GM13976 (cell line): ENCODE measurements around the gene ZNF407.

Source experiments
- DNase-seq: peaks from one replicate; pipeline ENCODE4 v3.0.0; 2012; ENCODE audit warnings: low spot score
- CTCF ChIP-seq: IDR thresholded peaks from 2 replicates; pipeline ENCODE4 v1.5.1; 2012; ENCODE audit warnings: borderline replicate concordance, mild to moderate bottlenecking; ENCODE audit not compliant: insufficient read depth; ENCODE audit errors: extremely low read depth, missing control alignments, control extremely low read depth
- in situ Hi-C: fragments of 300-500 bp; cut with MboI; formaldehyde crosslinking; loops from one replicate; pipeline ENCODE4 v1.12.0; 2022; ENCODE audit warnings: low sequenced_read_pairs, mixed read lengths, inconsistent platforms; ENCODE audit not compliant: unreplicated experiment

ZNF407 gene

DNA sequence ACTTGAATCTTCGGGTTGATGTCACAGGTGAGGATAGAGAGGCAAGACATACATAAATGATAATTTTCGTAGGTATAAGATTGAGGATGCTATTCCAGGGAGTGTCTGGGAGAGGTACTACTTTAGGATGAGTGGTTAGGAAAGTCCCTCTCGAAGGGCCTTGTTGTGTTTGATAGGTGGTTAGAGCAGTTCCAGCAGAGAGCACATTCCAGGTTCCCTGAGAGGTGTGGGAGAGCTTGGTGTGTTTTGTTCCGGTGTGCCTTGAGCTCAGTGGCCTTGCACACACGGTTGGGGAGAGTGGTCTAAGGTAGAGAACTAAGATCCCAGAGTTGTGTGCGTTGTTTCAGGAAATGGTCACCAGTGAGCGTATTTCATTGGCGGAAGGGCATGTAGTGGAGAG lies 191.4 kb downstream of the ZNF407 start:
- in situ Hi-C loops, result no loop called here
- DNase-seq, result no peak
- no peak for TF ChIP-seq CTCF

DNA sequence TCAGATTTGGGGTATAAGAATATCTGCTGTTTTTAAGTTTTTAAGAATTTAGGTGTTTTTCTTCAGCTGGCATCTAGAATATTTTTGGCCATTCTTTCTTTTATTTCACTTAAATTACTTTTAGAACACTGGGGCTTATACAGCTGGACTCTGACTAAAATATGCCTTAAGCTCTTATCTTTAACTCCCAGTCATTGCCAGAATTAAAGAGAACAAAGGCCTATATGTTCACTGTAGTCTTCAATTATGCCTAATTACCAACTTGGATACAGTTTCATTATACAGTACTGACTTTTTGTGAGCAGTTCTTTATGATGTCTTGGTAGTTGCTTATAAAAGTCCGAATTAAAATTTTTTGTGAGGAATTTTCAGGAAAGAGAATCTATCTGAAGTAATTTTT lies 192.8 kb downstream of the ZNF407 start:
- in situ Hi-C loops, result no loop called here
- TF ChIP-seq CTCF, result no peak
- DNase-seq, result no peak

DNA sequence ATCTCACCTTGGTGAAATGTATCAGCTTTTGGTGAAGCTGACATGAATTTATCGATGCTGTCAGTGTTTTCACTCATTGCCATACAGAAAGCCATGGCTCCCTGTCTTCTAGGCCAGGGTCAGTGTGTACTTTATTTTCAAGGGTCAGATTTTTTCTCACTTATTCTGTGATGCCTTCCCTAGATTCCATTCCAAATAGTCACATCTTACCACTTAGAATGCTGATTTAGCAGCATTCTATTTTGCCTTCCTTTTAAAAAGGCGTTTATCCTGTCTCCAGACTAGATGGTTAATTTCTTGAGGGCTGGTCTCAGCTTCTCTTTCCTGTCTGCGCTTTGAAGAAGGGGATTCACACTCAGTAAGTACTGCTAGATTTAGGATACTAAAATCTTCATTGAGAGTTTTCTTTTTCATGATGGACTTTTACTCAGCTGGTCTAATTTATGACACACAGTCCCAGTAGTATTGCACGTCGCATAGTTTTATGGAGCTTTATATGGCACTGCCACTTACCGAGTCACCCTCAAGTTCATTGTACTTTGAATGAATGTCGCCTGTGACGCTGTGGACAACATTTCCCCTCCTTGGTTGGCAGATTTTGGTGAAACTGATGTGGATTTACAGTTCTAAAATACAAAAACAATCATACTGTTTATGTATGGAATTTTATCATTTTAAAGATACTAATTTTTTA lies 194.0 kb downstream of the ZNF407 start:
- in situ Hi-C loops, result no loop called here
- DNase-seq, result no peak
- TF ChIP-seq CTCF, result no peak

DNA sequence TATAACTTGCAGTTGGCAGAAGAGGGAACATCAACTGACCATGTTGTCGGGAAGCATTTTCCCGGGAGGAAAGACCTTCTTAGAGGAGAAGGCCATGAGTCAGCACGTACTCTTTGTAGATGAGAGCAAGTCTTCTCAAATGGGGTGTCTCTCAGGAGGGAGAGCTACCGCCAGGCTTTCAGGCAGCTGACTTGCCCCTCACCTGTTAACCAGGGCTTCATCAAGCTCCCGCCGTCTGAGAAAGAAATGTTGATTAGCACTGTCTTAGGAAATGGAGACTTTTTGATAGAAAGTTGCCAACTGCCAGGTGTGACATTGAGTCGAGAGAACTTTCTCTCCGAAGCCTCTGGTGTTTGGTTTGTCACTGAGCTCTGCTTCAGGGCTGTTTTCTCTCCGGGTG lies 196.1 kb downstream of the ZNF407 start:
- in situ Hi-C loops, result no loop called here

GRCh38 chr18:74795751-74796150 lies 198.1 kb downstream of the ZNF407 start:
- TF ChIP-seq CTCF, result no peak
- DNase-seq, result no peak
- in situ Hi-C loops, result no loop called here

More for the DNA sequence above, 196.1 kb downstream of the ZNF407 start:
- no peak for TF ChIP-seq CTCF
- no peak for DNase-seq

- no peak for TF ChIP-seq CTCF
Measured at GRCh38 chr18:74796211-74796610, 198.5 kb downstream of the ZNF407 start.

More at GRCh38 chr18:74796211-74796610, 198.5 kb downstream of the ZNF407 start:
- DNase-seq, result no peak
- in situ Hi-C loops, result no loop called here
